GM12875 (cell line): Measurements from ENCODE around the gene BICDL2.

ENCODE experiments used
- H3K4me3 ChIP-seq: one replicate; pipeline ENCODE4 v1.5.1; 2011; ENCODE audit warnings: low read depth, low read length, control low read depth
- CTCF ChIP-seq: IDR thresholded peaks from 2 replicates; pipeline ENCODE4 v1.5.1; 2011; ENCODE audit warnings: low read depth, mild to moderate bottlenecking, control low read depth, inconsistent platforms, low read length, moderate library complexity, borderline replicate concordance; ENCODE audit not compliant: insufficient read depth

The BICDL2 gene

DNA sequence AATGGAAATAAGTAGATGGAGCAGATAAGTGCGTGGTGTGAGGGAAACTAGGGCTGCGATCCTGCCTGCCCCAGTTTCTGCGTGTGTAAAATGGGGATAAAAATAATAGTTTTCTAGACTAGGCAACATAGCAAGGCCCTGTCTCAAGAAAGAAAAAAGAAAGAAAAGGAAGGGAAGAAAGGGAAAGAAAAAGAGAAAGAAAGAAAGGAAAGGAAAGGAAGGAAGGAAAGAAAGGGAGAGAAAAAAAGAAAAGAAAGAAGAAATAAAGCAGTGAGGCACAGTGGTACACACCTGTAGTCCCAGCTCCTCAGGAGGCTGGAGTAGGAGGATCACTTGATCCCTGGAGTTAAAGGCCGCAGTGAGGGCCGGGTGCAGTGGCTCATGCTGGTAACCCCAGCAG lies 54.3 kb downstream of the BICDL2 start:
- no peak for TF ChIP-seq CTCF
- no peak overlapping the region for H3K4me3 ChIP-seq

GRCh38 chr16:2981899-2982250 lies 54.9 kb downstream of the BICDL2 start:
- TF ChIP-seq CTCF, result no peak
- H3K4me3 ChIP-seq, result no peak overlapping the region

DNA sequence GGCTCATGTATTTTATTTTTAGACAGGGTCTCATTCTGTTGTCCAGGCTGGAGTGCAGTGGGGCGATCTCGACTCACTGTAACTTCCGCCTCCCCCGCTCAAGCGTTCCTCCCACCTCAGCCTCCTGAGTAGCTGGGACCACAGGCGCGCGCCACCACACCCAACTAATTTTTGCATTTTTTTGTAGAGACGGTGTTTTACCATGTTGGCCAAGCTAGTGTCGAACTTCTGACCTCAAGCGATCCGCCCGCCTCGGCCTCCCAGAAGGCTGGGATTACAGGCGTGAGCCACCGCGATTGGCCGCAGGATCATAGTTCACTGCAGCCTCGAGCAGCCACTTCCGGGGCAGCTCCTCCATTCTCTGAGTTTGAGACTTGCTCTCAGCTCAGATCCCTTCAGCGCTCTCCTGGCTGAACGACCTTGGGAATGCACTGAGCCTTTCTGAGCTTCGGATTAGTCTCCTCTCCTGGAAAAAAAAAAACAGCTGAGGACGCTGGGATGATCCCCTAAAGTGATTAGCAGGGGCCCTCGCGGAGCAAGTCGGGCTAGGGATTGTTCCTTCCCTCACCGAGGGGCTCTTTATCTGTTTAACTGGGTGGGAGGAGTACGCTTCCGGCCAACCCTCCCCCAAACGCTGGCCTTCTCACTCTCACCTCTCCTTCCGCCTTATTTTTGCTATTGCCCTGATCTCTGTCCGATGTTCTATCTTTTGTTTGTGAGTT lies 55.4 kb downstream of the BICDL2 start:
- no peak for TF ChIP-seq CTCF
- H3K4me3 ChIP-seq, result peak overlapping the region; percentile 93

- TF ChIP-seq CTCF, result no peak
- H3K4me3 ChIP-seq, result peak within 1 kb of the TSS; percentile 93
Observed at GRCh38 chr16:2980227-2981176, 56.2 kb downstream of the BICDL2 start, which contains the start of gene PKMYT1. Gene PKMYT1 (minus strand): TSS chr16:2980446. CDS start chr16:2979657, 789 bp downstream.

GRCh38 chr16:2979669-2980226 lies 57.0 kb downstream of the BICDL2 start:
- TF ChIP-seq CTCF, result no peak
- H3K4me3 ChIP-seq, result peak overlapping the region; percentile 93
